Measurements from ENCODE around the gene CHRNA9. TPM values are rescaled to one million over a fixed set of nuclear protein-coding genes. Genes with fewer than 3 reads are reported as not detected.

The CHRNA9 gene
- total RNA-seq, 1 experiment from 2014 or later = 0.61 TPM

Other genes with a start within 250 kb of the CHRNA9 start
- 36.6 and 48.6 TPM in 2 replicates for gene RHOH, start 138.3 kb upstream of the CHRNA9 start, total RNA-seq (2014; rRNA removed; shearing (Covaris generic))

Data from G401 (cell line).